HepG2 (cell line): Measurements from ENCODE around the gene PMS2. TPM values are rescaled to one million over a fixed set of nuclear protein-coding genes. Genes with fewer than 3 reads are reported as not detected.

Source experiments
- CCDC6 ChIP-seq: sonication (generic); formaldehyde crosslinking; IDR thresholded peaks from 2 replicates; pipeline ENCODE4 v1.8.1; 2022; ENCODE audit warnings: mild to moderate bottlenecking, missing genetic modification reagents, moderate library complexity
- DNMT1 ChIP-seq: sonication (generic); formaldehyde crosslinking; IDR thresholded peaks from 2 replicates; pipeline ENCODE4 v1.5.1; 2020; ENCODE audit warnings: mild to moderate bottlenecking, missing genetic modification reagents
- FLYWCH1 ChIP-seq: sonication (generic); formaldehyde crosslinking; IDR thresholded peaks from 2 replicates; pipeline ENCODE4 v1.8.1; 2023; ENCODE audit warnings: mild to moderate bottlenecking, missing genetic modification reagents
- HDAC2 ChIP-seq: sonication (generic); formaldehyde crosslinking; IDR thresholded peaks from 2 replicates; pipeline ENCODE4 v1.4.0; 2020; ENCODE audit warnings: missing genetic modification reagents
- HNRNPL ChIP-seq: fragments of 200-400 bp; formaldehyde crosslinking; IDR thresholded peaks from 2 replicates; pipeline ENCODE4 v1.6.1; 2017; ENCODE audit warnings: mild to moderate bottlenecking, low read depth, low read length
- HNRNPLL ChIP-seq: fragments of 200-400 bp; formaldehyde crosslinking; IDR thresholded peaks from 2 replicates; pipeline ENCODE4 v1.6.1; 2017; ENCODE audit warnings: mild to moderate bottlenecking, low read depth, low read length; ENCODE audit not compliant: poor library complexity, severe bottlenecking
- HOXA7 ChIP-seq: sonication (generic); formaldehyde crosslinking; IDR thresholded peaks from 2 replicates; pipeline ENCODE4 v1.8.1; 2022; ENCODE audit warnings: mild to moderate bottlenecking, missing genetic modification reagents, moderate library complexity
- KDM1A ChIP-seq: IDR thresholded peaks from 2 replicates; pipeline ENCODE4 v1.6.1; 2016; ENCODE audit warnings: missing compliant biosample characterization
- KDM3A ChIP-seq: IDR thresholded peaks from 2 replicates; pipeline ENCODE4 v1.6.1; 2018; ENCODE audit warnings: low read depth, missing compliant biosample characterization
- KLF16 ChIP-seq, 2 experiments: sonication (generic) in 1 of 2; formaldehyde crosslinking in 1 of 2; IDR thresholded peaks; 2 replicates each; pipeline versions ENCODE4 v1.6.1 to v1.8.0; 2016 to 2023; ENCODE audit warnings: missing genetic modification reagents in 2 of 2, missing compliant biosample characterization in 1 of 2
- NFKBIZ ChIP-seq: IDR thresholded peaks from 2 replicates; pipeline ENCODE4 v1.6.1; 2018; ENCODE audit warnings: missing genetic modification reagents, missing compliant biosample characterization
- TARDBP ChIP-seq: sonication (generic); formaldehyde crosslinking; IDR thresholded peaks from 2 replicates; pipeline ENCODE4 v1.8.0; 2022; ENCODE audit warnings: mild to moderate bottlenecking, missing genetic modification reagents
- ZBTB42 ChIP-seq: sonication (generic); formaldehyde crosslinking; IDR thresholded peaks from 2 replicates; pipeline ENCODE4 v1.5.0; 2020; ENCODE audit warnings: mild to moderate bottlenecking, missing genetic modification reagents
- ZFAT ChIP-seq: sonication (generic); formaldehyde crosslinking; conservative IDR thresholded peaks from 2 replicates; pipeline ENCODE4 v1.8.1; 2023; ENCODE audit warnings: missing genetic modification reagents, inconsistent platforms
- ZNF225 ChIP-seq: sonication (generic); formaldehyde crosslinking; IDR thresholded peaks from 2 replicates; pipeline ENCODE4 v1.4.0; 2020; ENCODE audit warnings: mild to moderate bottlenecking, missing genetic modification reagents
- ZNF253 ChIP-seq: sonication (generic); formaldehyde crosslinking; IDR thresholded peaks from 2 replicates; pipeline ENCODE4 v1.8.0; 2022; ENCODE audit warnings: mild to moderate bottlenecking, missing genetic modification reagents, borderline replicate concordance
- ZNF263 ChIP-seq: sonication (generic); formaldehyde crosslinking; IDR thresholded peaks from 2 replicates; pipeline ENCODE4 v1.4.0; 2020; ENCODE audit warnings: missing genetic modification reagents
- ZNF275 ChIP-seq: sonication (generic); formaldehyde crosslinking; IDR thresholded peaks from 2 replicates; pipeline ENCODE4 v1.8.0; 2022; ENCODE audit warnings: missing genetic modification reagents, mild to moderate bottlenecking, inconsistent platforms, borderline replicate concordance
- ZNF34 ChIP-seq: sonication (generic); formaldehyde crosslinking; IDR thresholded peaks from 2 replicates; pipeline ENCODE4 v1.4.0; 2020; ENCODE audit warnings: mild to moderate bottlenecking, missing genetic modification reagents, borderline replicate concordance
- ZNF704 ChIP-seq: sonication (generic); formaldehyde crosslinking; IDR thresholded peaks from 2 replicates; pipeline ENCODE4 v1.8.1; 2023; ENCODE audit warnings: mild to moderate bottlenecking, inconsistent platforms, moderate library complexity, missing genetic modification reagents, borderline replicate concordance
- ZNF75D ChIP-seq: sonication (generic); formaldehyde crosslinking; IDR thresholded peaks from 2 replicates; pipeline ENCODE4 v1.8.1; 2023; ENCODE audit warnings: missing genetic modification reagents, mild to moderate bottlenecking, borderline replicate concordance
- polyA plus RNA-seq, 8 experiments: library from polyadenylated mRNA; depleted of rRNA in 3 of 8; stranded (reverse) in 7 of 8; unstranded in 1 of 8; fragments of >200 nt; fragmentation: Illumina TruSeq in 4 of 8; extraction: Trizol in 4 of 8; gene quantifications; 2 replicates each; pipeline versions ENCODE4 v1.2.1 to v1.2.3, GENCODE V29; 2011 to 2016; ENCODE audit warnings: low read depth in 4 of 8, missing spikeins in 1 of 8, mixed read lengths in 1 of 8; ENCODE audit not compliant: insufficient read depth in 1 of 8
- total RNA-seq, 5 experiments: library from RNA; depleted of rRNA; stranded (reverse); fragments of >200 nt; fragmentation: Illumina TruSeq; extraction: Trizol; gene quantifications; 2 replicates each; pipeline ENCODE4 v1.2.3, GENCODE V29; 2016; ENCODE audit warnings: low read depth in 1 of 5
- TF ChIP-seq, protein P1 (sequence below): sonication (generic); formaldehyde crosslinking; IDR thresholded peaks from 2 replicates; pipeline ENCODE4 v1.4.0; 2020; ENCODE audit warnings: missing genetic modification reagents, borderline replicate concordance
- TF ChIP-seq, protein P2 (sequence below): IDR thresholded peaks from 2 replicates; pipeline ENCODE4 v1.6.1; 2016; ENCODE audit warnings: low read depth, borderline replicate concordance

PMS2 gene
- total and polyA plus RNA-seq, 2 of the 13 experiments (the other 11 are each of a cell fraction or from before 2014, with no cell fraction given) = 6.3 to 11.4 TPM

GRCh38 chr7:6008668-6009611 lies at the start of gene PMS2, which contains the start of gene AIMP2 (continued):
- TF ChIP-seq, protein P1, sequence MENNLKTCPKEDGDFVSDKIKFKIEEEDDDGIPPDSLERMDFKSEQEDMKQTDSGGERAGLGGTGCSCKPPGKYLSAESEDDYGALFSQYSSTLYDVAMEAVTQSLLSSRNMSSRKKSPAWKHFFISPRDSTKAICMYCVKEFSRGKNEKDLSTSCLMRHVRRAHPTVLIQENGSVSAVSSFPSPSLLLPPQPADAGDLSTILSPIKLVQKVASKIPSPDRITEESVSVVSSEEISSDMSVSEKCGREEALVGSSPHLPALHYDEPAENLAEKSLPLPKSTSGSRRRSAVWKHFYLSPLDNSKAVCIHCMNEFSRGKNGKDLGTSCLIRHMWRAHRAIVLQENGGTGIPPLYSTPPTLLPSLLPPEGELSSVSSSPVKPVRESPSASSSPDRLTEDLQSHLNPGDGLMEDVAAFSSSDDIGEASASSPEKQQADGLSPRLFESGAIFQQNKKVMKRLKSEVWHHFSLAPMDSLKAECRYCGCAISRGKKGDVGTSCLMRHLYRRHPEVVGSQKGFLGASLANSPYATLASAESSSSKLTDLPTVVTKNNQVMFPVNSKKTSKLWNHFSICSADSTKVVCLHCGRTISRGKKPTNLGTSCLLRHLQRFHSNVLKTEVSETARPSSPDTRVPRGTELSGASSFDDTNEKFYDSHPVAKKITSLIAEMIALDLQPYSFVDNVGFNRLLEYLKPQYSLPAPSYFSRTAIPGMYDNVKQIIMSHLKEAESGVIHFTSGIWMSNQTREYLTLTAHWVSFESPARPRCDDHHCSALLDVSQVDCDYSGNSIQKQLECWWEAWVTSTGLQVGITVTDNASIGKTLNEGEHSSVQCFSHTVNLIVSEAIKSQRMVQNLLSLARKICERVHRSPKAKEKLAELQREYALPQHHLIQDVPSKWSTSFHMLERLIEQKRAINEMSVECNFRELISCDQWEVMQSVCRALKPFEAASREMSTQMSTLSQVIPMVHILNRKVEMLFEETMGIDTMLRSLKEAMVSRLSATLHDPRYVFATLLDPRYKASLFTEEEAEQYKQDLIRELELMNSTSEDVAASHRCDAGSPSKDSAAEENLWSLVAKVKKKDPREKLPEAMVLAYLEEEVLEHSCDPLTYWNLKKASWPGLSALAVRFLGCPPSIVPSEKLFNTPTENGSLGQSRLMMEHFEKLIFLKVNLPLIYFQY = peak; percentile 92
- TF ChIP-seq ZNF253 = peak; percentile 99
- TF ChIP-seq ZFAT (CRISPR knock-in tag) = peak; percentile 96
- TF ChIP-seq HOXA7 = no peak
- TF ChIP-seq HNRNPLL = peak; percentile 63
- TF ChIP-seq HNRNPL = no peak
- TF ChIP-seq, protein P2, sequence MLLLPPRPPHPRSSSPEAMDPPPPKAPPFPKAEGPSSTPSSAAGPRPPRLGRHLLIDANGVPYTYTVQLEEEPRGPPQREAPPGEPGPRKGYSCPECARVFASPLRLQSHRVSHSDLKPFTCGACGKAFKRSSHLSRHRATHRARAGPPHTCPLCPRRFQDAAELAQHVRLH (CRISPR knock-in tag) = peak; percentile 98; the same call in 1 of the 2 replicates
- peak; percentile 99 for TF ChIP-seq FLYWCH1 (CRISPR knock-in tag)
- TF ChIP-seq TARDBP (CRISPR knock-in tag) = peak; percentile 76
- peak; percentile 97 for TF ChIP-seq ZBTB42 (CRISPR knock-in tag)
- TF ChIP-seq ZNF34 = peak; percentile 88
- peak; percentile 100 for TF ChIP-seq CCDC6
- peak; percentile 100 for TF ChIP-seq ZNF704
- TF ChIP-seq NFKBIZ (CRISPR knock-in tag) = peak; percentile 96
- TF ChIP-seq HDAC2 (CRISPR knock-in tag) = peak; percentile 72
- no peak; the same call in 1 of the 2 replicates for TF ChIP-seq KDM3A (CRISPR knock-in tag)
- TF ChIP-seq DNMT1 = peak; percentile 98
- no peak for TF ChIP-seq KDM1A (CRISPR knock-in tag)
- peak; percentile 100 for TF ChIP-seq ZNF275 (CRISPR knock-in tag)
- TF ChIP-seq ZNF263 = peak; percentile 83; the same call in 1 of the 2 replicates
- peak; percentile 99 for TF ChIP-seq ZNF225 (CRISPR knock-in tag)
- peak; percentile 89 to 98 for TF ChIP-seq KLF16 (CRISPR knock-in tag; IDR thresholded peaks at IDR 0.05)
- 0 out of 2 replicates have a peak, but pooled peaks have one; percentile 19 for TF ChIP-seq ZNF75D
